ENCODE measurements around the gene NTHL1.

NTHL1 gene

GRCh38 chr16:2039274-2040031, 8.2 kb downstream of the NTHL1 start:
- peak overlapping the region; percentile 64 for H3K27ac ChIP-seq
- no peak for TF ChIP-seq ZFX (IDR thresholded peaks at IDR 0.05)
- no peak for TF ChIP-seq CTCF (conservative IDR thresholded peaks at IDR 0.05)

- TF ChIP-seq CTCF (conservative IDR thresholded peaks at IDR 0.05): no peak
- no peak for TF ChIP-seq ZFX (IDR thresholded peaks at IDR 0.05)
- peak overlapping the region; percentile 64 for H3K27ac ChIP-seq
Measured at GRCh38 chr16:2038382-2039231, 9.0 kb downstream of the NTHL1 start.

DNA sequence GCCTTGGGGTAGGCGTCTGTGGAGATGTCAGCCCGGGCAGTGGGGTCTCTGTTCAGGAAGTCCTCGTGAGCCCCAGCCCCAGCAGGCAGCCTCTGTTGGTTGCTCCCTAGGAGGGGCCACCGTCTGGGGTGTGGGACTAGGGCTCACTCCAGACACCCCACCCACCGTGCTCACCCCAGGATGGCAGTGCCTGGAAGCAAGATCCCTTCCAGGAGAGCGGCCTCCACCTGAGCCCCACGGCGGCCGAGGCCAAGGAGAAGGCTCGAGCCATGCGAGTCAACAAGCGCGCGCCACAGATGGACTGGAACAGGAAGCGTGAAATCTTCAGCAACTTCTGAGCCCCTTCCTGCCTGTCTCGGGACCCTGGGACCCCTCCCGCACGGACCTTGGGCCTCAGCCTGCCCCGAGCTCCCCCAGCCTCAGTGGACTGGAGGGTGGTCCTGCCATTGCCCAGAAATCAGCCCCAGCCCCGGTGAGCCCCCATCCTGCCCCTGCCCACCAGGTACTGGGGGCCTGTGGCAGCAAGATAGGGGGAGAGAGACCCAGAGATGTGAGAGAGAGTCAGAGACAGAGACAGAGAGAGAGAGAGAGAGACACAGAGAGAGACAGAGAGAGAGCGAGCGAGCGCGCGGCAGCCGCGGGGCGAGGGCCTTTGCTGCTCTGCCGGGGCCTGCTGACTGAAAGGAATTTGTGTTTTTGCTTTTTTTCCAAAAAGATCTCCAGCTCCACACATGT, 9.8 kb downstream of the NTHL1 start:
- no peak overlapping the region for H3K27ac ChIP-seq
- no peak for TF ChIP-seq ZFX (IDR thresholded peaks at IDR 0.05)

- TF ChIP-seq ZFX (IDR thresholded peaks at IDR 0.05) (no peak), CTCF (conservative IDR thresholded peaks at IDR 0.05) (no peak)
- H3K27ac ChIP-seq: no peak overlapping the region
Measured at GRCh38 chr16:2037115-2037514, 10.5 kb downstream of the NTHL1 start.

GRCh38 chr16:2036200-2036966, 11.3 kb downstream of the NTHL1 start:
- TF ChIP-seq CTCF (conservative IDR thresholded peaks at IDR 0.05): no peak
- TF ChIP-seq ZFX (IDR thresholded peaks at IDR 0.05): no peak
- H3K27ac ChIP-seq: no peak overlapping the region

GRCh38 chr16:2035431-2036199, 12.0 kb downstream of the NTHL1 start:
- no peak for TF ChIP-seq CTCF (conservative IDR thresholded peaks at IDR 0.05)

More at GRCh38 chr16:2035431-2036199, 12.0 kb downstream of the NTHL1 start:
- no peak overlapping the region for H3K27ac ChIP-seq
